Measurements from ENCODE around the gene AUH.

Gene AUH

DNA sequence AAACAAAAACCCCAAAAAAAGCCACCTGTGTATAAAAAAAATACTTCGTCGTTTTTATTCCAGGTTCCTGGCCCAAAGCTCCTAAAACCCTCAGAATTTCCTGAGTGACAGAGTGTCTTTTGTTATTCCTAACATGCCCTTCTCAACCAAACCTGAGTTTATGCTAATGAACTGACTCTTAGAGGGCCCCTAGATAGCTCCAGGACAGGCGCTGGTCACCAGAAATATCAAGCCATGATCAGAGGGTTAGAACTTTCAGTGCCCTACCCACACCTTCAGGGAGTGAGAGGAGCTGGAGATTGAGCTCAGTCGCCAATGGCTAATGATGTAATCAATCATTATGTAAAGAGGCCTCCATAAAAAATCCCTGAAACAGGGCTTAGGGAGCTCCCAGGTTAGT, 15.7 kb downstream of the AUH start:
- TF ChIP-seq, protein P1, sequence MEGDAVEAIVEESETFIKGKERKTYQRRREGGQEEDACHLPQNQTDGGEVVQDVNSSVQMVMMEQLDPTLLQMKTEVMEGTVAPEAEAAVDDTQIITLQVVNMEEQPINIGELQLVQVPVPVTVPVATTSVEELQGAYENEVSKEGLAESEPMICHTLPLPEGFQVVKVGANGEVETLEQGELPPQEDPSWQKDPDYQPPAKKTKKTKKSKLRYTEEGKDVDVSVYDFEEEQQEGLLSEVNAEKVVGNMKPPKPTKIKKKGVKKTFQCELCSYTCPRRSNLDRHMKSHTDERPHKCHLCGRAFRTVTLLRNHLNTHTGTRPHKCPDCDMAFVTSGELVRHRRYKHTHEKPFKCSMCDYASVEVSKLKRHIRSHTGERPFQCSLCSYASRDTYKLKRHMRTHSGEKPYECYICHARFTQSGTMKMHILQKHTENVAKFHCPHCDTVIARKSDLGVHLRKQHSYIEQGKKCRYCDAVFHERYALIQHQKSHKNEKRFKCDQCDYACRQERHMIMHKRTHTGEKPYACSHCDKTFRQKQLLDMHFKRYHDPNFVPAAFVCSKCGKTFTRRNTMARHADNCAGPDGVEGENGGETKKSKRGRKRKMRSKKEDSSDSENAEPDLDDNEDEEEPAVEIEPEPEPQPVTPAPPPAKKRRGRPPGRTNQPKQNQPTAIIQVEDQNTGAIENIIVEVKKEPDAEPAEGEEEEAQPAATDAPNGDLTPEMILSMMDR (conservative IDR thresholded peaks at IDR 0.05), result no peak
- no peak overlapping the region for H3K27ac ChIP-seq

DNA sequence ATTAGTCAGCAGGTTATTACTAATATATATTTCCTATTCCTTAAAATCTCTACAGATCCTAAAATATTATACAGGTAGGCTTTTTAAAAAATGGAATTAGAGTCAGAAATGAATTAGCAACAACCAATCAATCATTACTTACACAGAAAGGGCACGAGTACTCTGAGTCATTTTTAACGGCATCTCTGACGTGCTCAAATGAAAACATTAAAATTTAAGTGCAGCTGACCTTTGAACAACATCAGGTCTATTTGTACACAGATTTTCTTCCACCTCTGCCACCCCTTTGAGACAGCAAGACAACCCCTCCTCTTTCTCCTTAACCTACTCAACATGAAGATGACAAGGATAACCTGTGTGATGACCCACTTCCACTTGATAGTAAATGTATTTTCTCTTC, 19.1 kb downstream of the AUH start:
- TF ChIP-seq, protein P1 (conservative IDR thresholded peaks at IDR 0.05), result no peak
- H3K27ac ChIP-seq, result no peak overlapping the region; the same call in 1 of the 2 replicates

DNA sequence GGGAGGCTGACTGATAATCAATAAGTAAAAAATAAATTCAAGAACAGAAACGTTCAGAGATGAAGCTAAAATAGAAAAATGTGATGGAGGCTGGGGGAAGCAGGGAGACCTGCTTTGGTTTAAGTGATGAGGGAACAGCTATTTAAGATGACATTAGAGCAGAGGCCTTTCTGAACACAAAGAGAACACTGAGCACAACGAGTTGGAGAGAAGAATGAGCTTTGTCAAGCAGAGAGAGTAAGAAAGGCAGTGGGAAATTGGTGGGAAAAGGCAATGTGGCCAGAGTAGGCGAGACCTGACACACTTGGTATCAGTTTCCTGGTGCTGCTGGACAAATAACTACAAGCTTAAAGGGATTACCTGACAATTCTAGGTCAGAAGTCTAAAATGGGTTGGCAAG, 20.0 kb downstream of the AUH start:
- TF ChIP-seq, protein P1 (conservative IDR thresholded peaks at IDR 0.05), result no peak

DNA sequence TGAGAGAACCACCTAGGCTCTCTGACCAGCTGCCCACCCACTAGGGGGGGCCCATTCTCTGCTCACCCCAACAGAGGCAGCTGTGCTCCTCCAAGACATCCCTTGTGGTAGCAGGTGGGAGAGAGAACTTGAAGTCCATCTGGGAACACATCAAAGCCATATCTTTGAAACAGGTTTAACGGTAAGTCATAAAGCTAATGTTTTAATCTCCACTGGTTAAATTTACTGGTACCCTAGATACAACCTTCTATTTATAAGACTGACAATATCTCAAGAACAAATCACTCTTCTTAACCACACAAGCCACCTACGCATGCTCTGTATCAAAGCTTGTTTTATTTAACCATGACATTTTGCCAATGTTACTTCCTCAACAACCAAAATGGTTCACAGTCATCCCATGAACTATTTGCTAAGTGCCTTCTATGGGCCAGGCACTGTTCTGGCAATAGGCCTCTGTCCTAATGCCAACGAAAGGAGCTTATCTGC, 20.4 kb downstream of the AUH start:
- TF ChIP-seq, protein P1 (conservative IDR thresholded peaks at IDR 0.05), result no peak
- peak overlapping the region; percentile 36; the same call in 1 of the 2 replicates for H3K27ac ChIP-seq

More for the DNA sequence above, 20.0 kb downstream of the AUH start:
- H3K27ac ChIP-seq, result peak overlapping the region; percentile 36; the same call in 1 of the 2 replicates

DNA sequence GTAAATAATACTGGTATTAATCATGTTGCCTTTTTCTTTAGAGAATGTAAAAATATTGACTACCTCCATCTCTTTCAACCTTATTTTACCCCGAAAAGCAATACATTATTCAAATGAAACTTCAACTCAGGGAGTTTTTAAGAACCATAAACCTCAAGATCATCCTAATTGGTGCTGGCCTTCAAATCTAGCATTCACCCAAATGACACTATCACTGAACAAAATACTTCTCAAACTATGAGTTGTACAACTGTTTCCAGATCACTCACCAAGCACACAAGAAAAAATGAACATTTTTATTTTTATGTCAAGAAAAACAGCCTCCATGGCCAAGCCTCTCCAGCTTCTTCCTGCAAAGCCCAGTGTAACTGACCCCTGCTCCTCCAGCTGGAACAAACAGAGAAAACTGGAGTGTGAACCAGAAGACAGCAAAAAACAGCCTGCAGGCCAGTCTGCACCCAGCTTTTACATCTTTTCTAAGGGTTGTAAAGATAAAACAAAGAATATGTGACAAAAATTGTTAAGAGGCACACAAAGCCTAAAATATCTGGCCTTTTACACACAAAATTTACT, 21.2 kb downstream of the AUH start:
- TF ChIP-seq, protein P1 (conservative IDR thresholded peaks at IDR 0.05), result no peak
- H3K27ac ChIP-seq, result no peak overlapping the region

DNA sequence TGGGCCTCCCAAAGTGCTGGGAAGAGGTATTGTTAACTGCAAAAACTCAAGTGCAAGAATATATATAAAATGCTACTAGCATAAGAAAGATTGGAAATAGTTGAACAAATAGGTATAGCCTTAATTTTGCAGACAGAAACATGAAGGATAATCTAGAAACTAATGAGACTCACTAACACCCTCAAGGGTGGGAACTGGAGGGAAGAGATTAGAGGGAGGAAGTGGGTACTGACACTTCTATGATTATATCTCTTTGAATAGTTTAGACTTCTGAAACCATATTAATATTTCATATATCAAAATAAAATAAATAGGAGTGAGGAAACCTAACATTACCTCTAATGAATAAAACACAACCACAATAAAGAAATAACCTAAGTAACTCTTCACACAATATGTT, 23.0 kb downstream of the AUH start:
- TF ChIP-seq, protein P1 (conservative IDR thresholded peaks at IDR 0.05), result no peak
- no peak overlapping the region for H3K27ac ChIP-seq

DNA sequence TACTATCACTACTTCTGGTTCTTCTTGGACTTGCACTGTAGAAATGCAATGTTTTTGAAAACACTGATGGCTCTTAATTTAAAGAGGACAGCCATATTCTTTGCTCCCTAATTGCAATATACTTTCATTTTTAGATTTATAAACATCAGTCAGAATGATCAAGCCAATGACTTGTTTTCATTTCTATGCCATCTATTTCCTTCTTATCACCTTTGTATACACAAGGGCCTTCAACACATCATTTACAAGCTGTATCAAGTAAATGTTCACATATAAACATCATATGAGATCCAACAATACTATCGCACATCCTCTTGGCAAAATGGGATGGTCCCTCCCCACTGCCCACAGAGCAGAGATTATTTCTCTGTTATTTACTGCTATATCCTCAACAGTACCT, 24.9 kb downstream of the AUH start:
- TF ChIP-seq, protein P1 (conservative IDR thresholded peaks at IDR 0.05), result no peak

More for the DNA sequence above, 24.9 kb downstream of the AUH start:
- H3K27ac ChIP-seq, result no peak overlapping the region
